Measurements from ENCODE around the gene SEPTIN12.

DNA sequence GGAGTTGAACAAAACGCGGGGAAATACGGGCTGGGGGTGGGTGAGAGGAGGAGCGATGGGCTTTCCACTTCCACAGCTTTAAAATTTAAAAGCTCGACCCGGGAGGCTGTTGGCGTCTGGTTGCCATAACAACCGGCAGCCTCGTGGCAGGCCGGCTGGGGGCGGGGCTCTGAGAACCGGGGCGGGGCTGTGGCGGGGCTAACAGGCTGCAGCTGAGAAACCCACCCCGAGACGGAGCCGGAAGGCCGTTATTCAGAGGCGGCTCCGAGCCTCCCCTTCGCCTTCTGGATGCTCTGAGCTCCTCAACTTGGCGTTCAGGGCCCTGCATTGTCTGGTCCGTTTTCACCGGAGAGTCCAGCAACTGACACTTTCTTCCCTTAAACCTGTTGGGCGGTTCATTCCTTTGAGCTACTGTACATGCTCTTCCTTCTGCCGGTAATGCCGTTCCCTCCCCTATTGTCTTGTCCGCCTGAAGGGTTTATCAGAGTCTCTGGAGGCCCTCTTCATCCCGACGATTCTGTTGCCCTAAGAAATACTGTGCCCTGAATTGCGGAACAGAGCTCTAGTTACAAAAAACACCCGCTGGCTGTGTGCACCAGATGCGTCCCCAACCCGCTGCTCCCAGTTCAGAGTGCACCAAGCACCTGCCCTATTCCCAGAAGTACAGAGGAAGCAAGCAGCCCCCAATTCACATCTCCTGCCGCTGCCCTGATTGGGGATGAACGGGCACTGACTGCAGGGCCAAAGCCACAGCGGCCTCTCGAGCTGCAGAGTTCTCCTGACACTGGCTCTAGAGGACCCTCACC, 53.2 kb downstream of the SEPTIN12 start:
- TF ChIP-seq, protein P1, sequence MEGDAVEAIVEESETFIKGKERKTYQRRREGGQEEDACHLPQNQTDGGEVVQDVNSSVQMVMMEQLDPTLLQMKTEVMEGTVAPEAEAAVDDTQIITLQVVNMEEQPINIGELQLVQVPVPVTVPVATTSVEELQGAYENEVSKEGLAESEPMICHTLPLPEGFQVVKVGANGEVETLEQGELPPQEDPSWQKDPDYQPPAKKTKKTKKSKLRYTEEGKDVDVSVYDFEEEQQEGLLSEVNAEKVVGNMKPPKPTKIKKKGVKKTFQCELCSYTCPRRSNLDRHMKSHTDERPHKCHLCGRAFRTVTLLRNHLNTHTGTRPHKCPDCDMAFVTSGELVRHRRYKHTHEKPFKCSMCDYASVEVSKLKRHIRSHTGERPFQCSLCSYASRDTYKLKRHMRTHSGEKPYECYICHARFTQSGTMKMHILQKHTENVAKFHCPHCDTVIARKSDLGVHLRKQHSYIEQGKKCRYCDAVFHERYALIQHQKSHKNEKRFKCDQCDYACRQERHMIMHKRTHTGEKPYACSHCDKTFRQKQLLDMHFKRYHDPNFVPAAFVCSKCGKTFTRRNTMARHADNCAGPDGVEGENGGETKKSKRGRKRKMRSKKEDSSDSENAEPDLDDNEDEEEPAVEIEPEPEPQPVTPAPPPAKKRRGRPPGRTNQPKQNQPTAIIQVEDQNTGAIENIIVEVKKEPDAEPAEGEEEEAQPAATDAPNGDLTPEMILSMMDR (conservative IDR thresholded peaks at IDR 0.05) = no peak
- TF ChIP-seq EZH2 (IDR thresholded peaks at IDR 0.05; ENCODE audit: low read depth) = no peak

Measured in PC-9 (cell line).